OCI-LY3 (cell line): ENCODE results near the gene DEFB114.

Experiments used
- EZH2phosphoT487 ChIP-seq: fragments of 200-600 bp; shearing (Covaris generic); IDR thresholded peaks from 2 replicates; pipeline ENCODE4 v1.6.1; 2018; ENCODE audit warnings: antibody characterized with exemption, mixed run types, low read depth
- TF ChIP-seq, protein P1 (sequence below): fragments of 200-600, 300-600 bp; sonication (generic); IDR thresholded peaks from 2 replicates; pipeline ENCODE4 v1.5.1; 2014; ENCODE audit warnings: antibody characterized with exemption, low read length, low read depth

GRCh38 chr6:49987749-49988148 is 23.8 kb upstream of the DEFB114 start:
- TF ChIP-seq, protein P1, sequence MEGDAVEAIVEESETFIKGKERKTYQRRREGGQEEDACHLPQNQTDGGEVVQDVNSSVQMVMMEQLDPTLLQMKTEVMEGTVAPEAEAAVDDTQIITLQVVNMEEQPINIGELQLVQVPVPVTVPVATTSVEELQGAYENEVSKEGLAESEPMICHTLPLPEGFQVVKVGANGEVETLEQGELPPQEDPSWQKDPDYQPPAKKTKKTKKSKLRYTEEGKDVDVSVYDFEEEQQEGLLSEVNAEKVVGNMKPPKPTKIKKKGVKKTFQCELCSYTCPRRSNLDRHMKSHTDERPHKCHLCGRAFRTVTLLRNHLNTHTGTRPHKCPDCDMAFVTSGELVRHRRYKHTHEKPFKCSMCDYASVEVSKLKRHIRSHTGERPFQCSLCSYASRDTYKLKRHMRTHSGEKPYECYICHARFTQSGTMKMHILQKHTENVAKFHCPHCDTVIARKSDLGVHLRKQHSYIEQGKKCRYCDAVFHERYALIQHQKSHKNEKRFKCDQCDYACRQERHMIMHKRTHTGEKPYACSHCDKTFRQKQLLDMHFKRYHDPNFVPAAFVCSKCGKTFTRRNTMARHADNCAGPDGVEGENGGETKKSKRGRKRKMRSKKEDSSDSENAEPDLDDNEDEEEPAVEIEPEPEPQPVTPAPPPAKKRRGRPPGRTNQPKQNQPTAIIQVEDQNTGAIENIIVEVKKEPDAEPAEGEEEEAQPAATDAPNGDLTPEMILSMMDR: no peak
- TF ChIP-seq EZH2phosphoT487: no peak
